Endodermal cell (in vitro differentiated cells): ENCODE measurements around the gene GABBR1. TPM values are rescaled to one million over a fixed set of nuclear protein-coding genes. Genes with fewer than 3 reads are reported as not detected.
A peak's percentile ranks its signal among the peaks of the same experiment; 100 is the strongest.

Experiments used
- DNase-seq: peaks from one replicate; pipeline ENCODE4 v3.0.0-alpha.2; 2017
- H3K27ac ChIP-seq: 2 replicates; pipeline ENCODE4 v1.5.1; 2013; ENCODE audit warnings: mild to moderate bottlenecking, low read depth, low read length, moderate library complexity
- H3K27me3 ChIP-seq: 2 replicates; pipeline ENCODE4 v1.6.1; 2013; ENCODE audit warnings: mild to moderate bottlenecking, low read length, moderate library complexity; ENCODE audit not compliant: insufficient read depth, control insufficient read depth, poor library complexity, severe bottlenecking
- H3K36me3 ChIP-seq: 2 replicates; pipeline ENCODE4 v1.7.0; 2013; ENCODE audit warnings: mild to moderate bottlenecking, low read length, moderate library complexity; ENCODE audit not compliant: control insufficient read depth, insufficient read depth
- H3K4me1 ChIP-seq: one replicate; pipeline ENCODE4 v1.7.0; 2013; ENCODE audit warnings: low read length; ENCODE audit not compliant: control insufficient read depth, insufficient read depth
- H3K4me3 ChIP-seq: 2 replicates; pipeline ENCODE4 v1.5.1; 2013; ENCODE audit warnings: mild to moderate bottlenecking, low read length, moderate library complexity
- H3K9ac ChIP-seq: 2 replicates; pipeline ENCODE4 v1.6.1; 2013; ENCODE audit warnings: mild to moderate bottlenecking, low read length, moderate library complexity; ENCODE audit not compliant: poor library complexity, severe bottlenecking; ENCODE audit errors: extremely low read depth
- H3K9me3 ChIP-seq: 2 replicates; pipeline ENCODE4 v1.6.1; 2013; ENCODE audit warnings: mild to moderate bottlenecking, low read length, moderate library complexity; ENCODE audit not compliant: control insufficient read depth
- H3K27ac Mint-ChIP-seq: 2 replicates; pipeline ENCODE4 v1.8.0; 2020; ENCODE audit warnings: mixed read lengths
- H3K27me3 Mint-ChIP-seq: 2 replicates; pipeline ENCODE4 v1.8.0; 2021; ENCODE audit warnings: mild to moderate bottlenecking, mixed read lengths; ENCODE audit not compliant: insufficient read depth
- H3K36me3 Mint-ChIP-seq: 2 replicates; pipeline ENCODE4 v1.8.0; 2020; ENCODE audit warnings: low read depth, mixed read lengths
- H3K4me1 Mint-ChIP-seq: 2 replicates; pipeline ENCODE4 v1.8.0; 2020; ENCODE audit warnings: mixed read lengths
- H3K4me3 Mint-ChIP-seq: 2 replicates; pipeline ENCODE4 v1.8.0; 2020; ENCODE audit warnings: mild to moderate bottlenecking, moderate library complexity, mixed read lengths
- H3K9me3 Mint-ChIP-seq: 2 replicates; pipeline ENCODE4 v1.8.0; 2020; ENCODE audit warnings: mild to moderate bottlenecking, mixed read lengths
- CTCF ChIP-seq: fragments of 200-600 bp; sonication (generic); conservative IDR thresholded peaks from 2 replicates; pipeline ENCODE4 v1.5.0; 2021; ENCODE audit warnings: antibody characterized with exemption, mild to moderate bottlenecking
- WGBS, 2 experiments: methylation state at CpG; one replicate each; pipeline versions ENCODE4 v1.1.5 to v1.1.7; 2013; ENCODE audit warnings: missing lambda C conversion rate in 2 of 2, mixed read lengths in 1 of 2; ENCODE audit not compliant: insufficient coverage in 1 of 2, insufficient read length in 1 of 2; 5-methylcytosine and 5-hydroxymethylcytosine counted together
- total RNA-seq, 2 donors: library from RNA; stranded (reverse); fragmentation: NEBNext Ultra II Directional in 1 of 2; extraction: Animal tissue kit (Norgen Biotek cat#: 25700) in 1 of 2; gene quantifications; 2 replicates in 1 of 2; 3 replicates in 1 of 2; pipeline ENCODE4 v1.2.1, GENCODE V29; 2021

GABBR1 gene
- total RNA-seq, 2 donors from 2014 or later = 81.8 to 99.1 TPM

GRCh38 chr6:29629571-29629970, 3.4 kb downstream of the GABBR1 start:
- Histone ChIP-seq H3K4me1 (peaks cover 6% of the 10 kb centered on the region), H3K9me3 (no peaks in the 10 kb centered on the region), H3K36me3 (no peaks in the 10 kb centered on the region), H3K27ac (no peak overlapping the region), H3K9ac (no peak overlapping the region), H3K27me3 (peaks cover 10% of the 10 kb centered on the region), H3K4me3 (peak overlapping the region; percentile 88)
- TF ChIP-seq CTCF = no peak
- Mint-ChIP-seq H3K27me3 (peaks cover 18% of the 10 kb centered on the region), H3K9me3 (no peaks in the 10 kb centered on the region), H3K4me3 (peak overlapping the region; percentile 69), H3K36me3 (no peaks in the 10 kb centered on the region), H3K27ac (no peak overlapping the region), H3K4me1 (peaks cover 60% of the 10 kb centered on the region)
- no peak for DNase-seq
- 67 to 76% methylated on average over 1 of the region's 2 CpGs for WGBS, 2 experiments

GRCh38 chr6:29628419-29629281, 4.3 kb downstream of the GABBR1 start:
- H3K36me3 ChIP-seq = no peaks in the 10 kb centered on the region
- DNase-seq = peak; percentile 98
- H3K4me3 ChIP-seq = peak overlapping the region; percentile 88
- WGBS, 2 experiments = 3 to 5% methylated on average over 24 to 32 of the region's 32 CpGs
- no peak overlapping the region for H3K27ac ChIP-seq
- peaks cover 10% of the 10 kb centered on the region for H3K27me3 ChIP-seq
- peak; percentile 85 for TF ChIP-seq CTCF
- no peaks in the 10 kb centered on the region for H3K9me3 ChIP-seq
- Mint-ChIP-seq H3K4me1 (peaks cover 62% of the 10 kb centered on the region), H3K27me3 (peaks cover 18% of the 10 kb centered on the region), H3K36me3 (peaks cover 3% of the 10 kb centered on the region), H3K9me3 (no peaks in the 10 kb centered on the region), H3K4me3 (peak overlapping the region; percentile 69), H3K27ac (peak overlapping the region; percentile 83)
- peak overlapping the region; percentile 39 for H3K9ac ChIP-seq
- H3K4me1 ChIP-seq = peaks cover 8% of the 10 kb centered on the region

- no peak overlapping the region for H3K27ac ChIP-seq
- H3K4me3 Mint-ChIP-seq = peak overlapping the region; percentile 69
- peaks cover 10% of the 10 kb centered on the region for H3K27me3 ChIP-seq
- no peaks in the 10 kb centered on the region for H3K9me3 ChIP-seq
- H3K36me3 ChIP-seq = no peaks in the 10 kb centered on the region
- H3K4me1 ChIP-seq = peaks cover 15% of the 10 kb centered on the region
- H3K36me3 Mint-ChIP-seq = peaks cover 10% of the 10 kb centered on the region
- peak overlapping the region; percentile 83 for H3K27ac Mint-ChIP-seq
- DNase-seq = peak; percentile 93
- H3K4me3 ChIP-seq = peak overlapping the region; percentile 88
- peaks cover 18% of the 10 kb centered on the region for H3K27me3 Mint-ChIP-seq
- no peak for TF ChIP-seq CTCF
- WGBS, 2 experiments = 0% methylated on average over 13 to 42 of the region's 51 CpGs
- peaks cover 66% of the 10 kb centered on the region for H3K4me1 Mint-ChIP-seq
- H3K9me3 Mint-ChIP-seq = no peaks in the 10 kb centered on the region
- H3K9ac ChIP-seq = peak overlapping the region; percentile 39
Observed at GRCh38 chr6:29627755-29628418, 5.1 kb downstream of the GABBR1 start.
